Prostate gland (tissue), 2 donors: Measurements from ENCODE around the gene IPO11. TPM values are rescaled to one million over a fixed set of nuclear protein-coding genes. Genes with fewer than 3 reads are reported as not detected.

Source experiments
- DNase-seq: peaks from one replicate; pipeline ENCODE4 v3.0.0-alpha.2; 2019; ENCODE audit warnings: low spot score
- H3K27ac ChIP-seq, 2 donors: fragments of 200-600 bp; sonication (generic); 2 replicates each; pipeline ENCODE4 v1.5.1; 2017 to 2019
- H3K27me3 ChIP-seq: fragments of 200-600 bp; sonication (generic); replicated peaks from 2 replicates; pipeline ENCODE4 v1.5.1; 2019; ENCODE audit not compliant: insufficient read depth
- H3K36me3 ChIP-seq, 2 donors: fragments of 200-600 bp; sonication (generic); 1 replicate in 1 of 2; 2 replicates in 1 of 2; pipeline versions ENCODE4 v1.5.1 to v1.8.1; 2017 to 2019
- H3K4me1 ChIP-seq: fragments of 200-600 bp; sonication (generic); replicated peaks from 2 replicates; pipeline ENCODE4 v1.5.1; 2019
- H3K4me3 ChIP-seq, 2 donors: fragments of 200-600 bp; sonication (generic); 2 replicates each; pipeline ENCODE4 v1.5.1; 2017 to 2019
- H3K9me3 ChIP-seq: fragments of 200-600 bp; sonication (generic); 2 replicates; pipeline ENCODE4 v1.5.1; 2017
- CTCF ChIP-seq, 4 experiments: fragments of 200-600 bp in 2 of 4; fragments of 450-650 bp in 2 of 4; sonication (generic) in 2 of 4; IDR thresholded peaks; 1 replicate in 3 of 4; 2 replicates in 1 of 4; pipeline ENCODE4 v1.5.1; 2016 to 2019; ENCODE audit warnings: antibody characterized with exemption in 4 of 4, mild to moderate bottlenecking in 2 of 4, moderate library complexity in 2 of 4
- POLR2A ChIP-seq: fragments of 450-650 bp; IDR thresholded peaks from one replicate; pipeline ENCODE4 v1.6.1; 2016; ENCODE audit warnings: antibody characterized with exemption, mild to moderate bottlenecking
- POLR2AphosphoS5 ChIP-seq: sonication (generic); formaldehyde crosslinking; IDR thresholded peaks from one replicate; pipeline ENCODE4 v1.6.1; 2017; ENCODE audit warnings: antibody characterized with exemption
- WGBS: methylation state at CpG from one replicate; pipeline ENCODE4 v1.1.5; 2018; 5-methylcytosine and 5-hydroxymethylcytosine counted together
- intact Hi-C: fragments of 100-400 bp; cut with DNase I; formaldehyde crosslinking; loops from one replicate; pipeline ENCODE4 v1.14.2; 2022
- total RNA-seq, 2 donors: library from RNA; depleted of rRNA; stranded (reverse); fragments of >200 nt; gene quantifications; one replicate each; pipeline ENCODE4 v1.1.0, GENCODE V29; 2016

Gene IPO11
- total RNA-seq, 2 donors from 2014 or later: 15.5 to 36.2 TPM

- Histone ChIP-seq H3K27ac (no peak overlapping the region), H3K27me3 (no peaks in the 10 kb centered on the region), H3K36me3 (no peaks in the 10 kb centered on the region), H3K4me1 (no peaks in the 10 kb centered on the region), H3K9me3 (no peaks in the 10 kb centered on the region), H3K4me3 (no peak overlapping the region)
- DNase-seq: no peak
- 93% methylated on average over 7 of the region's 7 CpGs for WGBS
- intact Hi-C loops: no loop called here
- TF ChIP-seq CTCF (IDR thresholded peaks at IDR 0.05) (no peak), POLR2AphosphoS5 (no peak), POLR2A (no peak)
Measured at GRCh38 chr5:62496876-62497275, 84.3 kb downstream of the IPO11 start.

- Histone ChIP-seq H3K4me1 (no peaks in the 10 kb centered on the region), H3K36me3 (no peaks in the 10 kb centered on the region), H3K27ac (no peak overlapping the region), H3K4me3 (no peak overlapping the region), H3K27me3 (no peaks in the 10 kb centered on the region), H3K9me3 (no peaks in the 10 kb centered on the region)
- WGBS: 86% methylated on average over 9 of the region's 9 CpGs
- TF ChIP-seq POLR2A (no peak), CTCF (IDR thresholded peaks at IDR 0.05) (no peak), POLR2AphosphoS5 (no peak)
- intact Hi-C loops: no loop called here
- no peak for DNase-seq
Measured at GRCh38 chr5:62498961-62499360, 86.4 kb downstream of the IPO11 start.

- 96% methylated on average over 4 of the region's 4 CpGs for WGBS
- H3K4me1 ChIP-seq: no peaks in the 10 kb centered on the region
Measured at GRCh38 chr5:62499756-62500155, 87.2 kb downstream of the IPO11 start.

GRCh38 chr5:62502456-62503101, 90.0 kb downstream of the IPO11 start:
- no peaks in the 10 kb centered on the region for H3K27me3 ChIP-seq
- no peaks in the 10 kb centered on the region for H3K9me3 ChIP-seq
- no peak overlapping the region for H3K27ac ChIP-seq
- H3K4me1 ChIP-seq: no peaks in the 10 kb centered on the region
- no peaks in the 10 kb centered on the region for H3K36me3 ChIP-seq
- 95% methylated on average over 10 of the region's 10 CpGs for WGBS
- intact Hi-C loops: no loop called here
- no peak for TF ChIP-seq POLR2AphosphoS5
- no peak for TF ChIP-seq CTCF (IDR thresholded peaks at IDR 0.05)
- no peak for TF ChIP-seq POLR2A
- H3K4me3 ChIP-seq: no peak overlapping the region
- no peak for DNase-seq

More at GRCh38 chr5:62499756-62500155, 87.2 kb downstream of the IPO11 start:
- Histone ChIP-seq H3K36me3 (no peaks in the 10 kb centered on the region), H3K4me3 (no peak overlapping the region), H3K9me3 (no peaks in the 10 kb centered on the region), H3K27me3 (no peaks in the 10 kb centered on the region), H3K27ac (no peak overlapping the region)
- intact Hi-C loops: no loop called here
- DNase-seq: no peak
- TF ChIP-seq CTCF (IDR thresholded peaks at IDR 0.05) (no peak), POLR2AphosphoS5 (no peak), POLR2A (no peak)

- Histone ChIP-seq H3K27me3 (no peaks in the 10 kb centered on the region), H3K27ac (no peak overlapping the region), H3K4me1 (no peaks in the 10 kb centered on the region), H3K4me3 (no peak overlapping the region), H3K36me3 (no peaks in the 10 kb centered on the region), H3K9me3 (no peaks in the 10 kb centered on the region)
- intact Hi-C loops: no loop called here
- DNase-seq: no peak
- TF ChIP-seq CTCF (IDR thresholded peaks at IDR 0.05) (no peak), POLR2A (no peak), POLR2AphosphoS5 (no peak)
Measured at GRCh38 chr5:62504129-62504528, 91.6 kb downstream of the IPO11 start.
